DOHH2 (cell line): ENCODE data around the gene RPS14.
"Not testable (repeated sequence)": the region's sequence is repeated elsewhere in the genome, so short reads cannot be mapped to it uniquely, and the experiment has no call there.

Source experiments
- H3F3A ChIP-seq: fragments of 200-600 bp; sonication (generic), shearing (Covaris generic); 2 replicates; pipeline ENCODE4 v1.6.0; 2016; ENCODE audit warnings: antibody characterized with exemption, mild to moderate bottlenecking; ENCODE audit not compliant: control insufficient read depth, insufficient read depth
- H3K27ac ChIP-seq: fragments of 200-600 bp; sonication (generic); 2 replicates; pipeline ENCODE4 v1.5.1; 2014; ENCODE audit warnings: low read depth, mild to moderate bottlenecking, low read length, moderate library complexity
- H3K27me3 ChIP-seq: fragments of 200-600 bp; sonication (generic); 2 replicates; pipeline ENCODE4 v1.6.1; 2014; ENCODE audit warnings: mild to moderate bottlenecking, low read length, mixed read lengths; ENCODE audit not compliant: control insufficient read depth
- H3K36me3 ChIP-seq: fragments of 200-600 bp; sonication (generic); 2 replicates; pipeline ENCODE4 v1.6.1; 2014; ENCODE audit warnings: mild to moderate bottlenecking, low read length, moderate library complexity, mixed read lengths; ENCODE audit not compliant: control insufficient read depth
- H3K4me1 ChIP-seq: fragments of 200-600 bp; sonication (generic); 2 replicates; pipeline ENCODE4 v1.6.1; 2014; ENCODE audit warnings: mild to moderate bottlenecking, low read length, mixed read lengths; ENCODE audit not compliant: control insufficient read depth
- H3K4me2 ChIP-seq: fragments of 200-600 bp; sonication (generic); 2 replicates; pipeline ENCODE4 v1.6.0; 2014; ENCODE audit warnings: mild to moderate bottlenecking, low read length, moderate library complexity
- H3K4me3 ChIP-seq: fragments of 200-600 bp; sonication (generic); 2 replicates; pipeline ENCODE4 v1.5.1; 2014; ENCODE audit warnings: mild to moderate bottlenecking, low read length, mixed read lengths
- H3K79me2 ChIP-seq: fragments of 200-600 bp; sonication (generic); 2 replicates; pipeline ENCODE4 v1.6.1; 2014; ENCODE audit warnings: mild to moderate bottlenecking, low read length, mixed read lengths; ENCODE audit not compliant: control insufficient read depth
- H3K9me2 ChIP-seq: fragments of 200-600 bp; sonication (generic); replicated peaks from 2 replicates; pipeline ENCODE4 v1.6.1; 2014; ENCODE audit warnings: mild to moderate bottlenecking, low read length, mixed read lengths; ENCODE audit not compliant: control insufficient read depth
- H3K9me3 ChIP-seq: fragments of 200-600 bp; sonication (generic); 2 replicates; pipeline ENCODE4 v1.6.1; 2014; ENCODE audit warnings: antibody characterized with exemption, low read length, mixed read lengths; ENCODE audit not compliant: control insufficient read depth, insufficient read depth
- H4K20me1 ChIP-seq: fragments of 200-600 bp; sonication (generic); 2 replicates; pipeline ENCODE4 v1.6.0; 2014; ENCODE audit warnings: low read depth, mild to moderate bottlenecking, antibody characterized with exemption, low read length, moderate library complexity; ENCODE audit not compliant: control insufficient read depth, insufficient read depth
- EZH2phosphoT487 ChIP-seq: fragments of 200-600 bp; sonication (generic); IDR thresholded peaks from 2 replicates; pipeline ENCODE4 v1.6.1; 2017; ENCODE audit warnings: borderline replicate concordance, mild to moderate bottlenecking, antibody characterized with exemption, low read length, moderate library complexity, mixed read lengths
- TF ChIP-seq, protein P1 (sequence below): fragments of 200-600 bp; sonication (generic); IDR thresholded peaks from one replicate; pipeline ENCODE4 v1.5.1; 2014; ENCODE audit warnings: antibody characterized with exemption, mild to moderate bottlenecking, low read depth, low read length; ENCODE audit not compliant: poor library complexity, severe bottlenecking

The RPS14 gene

DNA sequence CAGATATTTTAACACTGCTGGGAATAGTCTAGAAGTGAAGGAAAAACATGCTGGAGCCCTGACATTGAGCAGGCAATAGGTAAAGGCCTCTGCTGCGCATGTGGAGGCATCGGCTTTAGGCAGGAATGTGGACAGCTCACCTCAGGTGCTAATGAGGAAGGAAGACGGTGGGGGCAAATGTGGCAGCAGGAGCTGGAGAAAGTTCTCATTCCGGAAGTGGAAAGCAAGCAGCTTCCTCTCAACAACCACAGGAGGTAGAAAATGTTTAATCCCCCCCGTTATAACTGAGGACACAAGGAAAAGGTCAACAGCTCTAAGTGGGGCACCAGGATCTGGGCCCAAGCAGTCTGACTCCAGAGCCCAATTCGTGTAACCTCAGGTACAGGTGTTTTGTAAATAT, 7.6 kb upstream of the RPS14 start:
- Histone ChIP-seq H3K79me2 (no peaks in the 10 kb centered on the region), H3K9me3 (no peaks in the 10 kb centered on the region), H3K4me2 (peak overlapping the region; percentile 69), H4K20me1 (no peaks in the 10 kb centered on the region), H3K36me3 (no peaks in the 10 kb centered on the region), H3K27ac (peak overlapping the region; percentile 67), H3K4me3 (peak overlapping the region; percentile 62), H3K4me1 (peaks cover 80% of the 10 kb centered on the region), H3K9me2 (no peaks in the 10 kb centered on the region), H3F3A (peaks cover 15% of the 10 kb centered on the region), H3K27me3 (no peaks in the 10 kb centered on the region)
- TF ChIP-seq, protein P1, sequence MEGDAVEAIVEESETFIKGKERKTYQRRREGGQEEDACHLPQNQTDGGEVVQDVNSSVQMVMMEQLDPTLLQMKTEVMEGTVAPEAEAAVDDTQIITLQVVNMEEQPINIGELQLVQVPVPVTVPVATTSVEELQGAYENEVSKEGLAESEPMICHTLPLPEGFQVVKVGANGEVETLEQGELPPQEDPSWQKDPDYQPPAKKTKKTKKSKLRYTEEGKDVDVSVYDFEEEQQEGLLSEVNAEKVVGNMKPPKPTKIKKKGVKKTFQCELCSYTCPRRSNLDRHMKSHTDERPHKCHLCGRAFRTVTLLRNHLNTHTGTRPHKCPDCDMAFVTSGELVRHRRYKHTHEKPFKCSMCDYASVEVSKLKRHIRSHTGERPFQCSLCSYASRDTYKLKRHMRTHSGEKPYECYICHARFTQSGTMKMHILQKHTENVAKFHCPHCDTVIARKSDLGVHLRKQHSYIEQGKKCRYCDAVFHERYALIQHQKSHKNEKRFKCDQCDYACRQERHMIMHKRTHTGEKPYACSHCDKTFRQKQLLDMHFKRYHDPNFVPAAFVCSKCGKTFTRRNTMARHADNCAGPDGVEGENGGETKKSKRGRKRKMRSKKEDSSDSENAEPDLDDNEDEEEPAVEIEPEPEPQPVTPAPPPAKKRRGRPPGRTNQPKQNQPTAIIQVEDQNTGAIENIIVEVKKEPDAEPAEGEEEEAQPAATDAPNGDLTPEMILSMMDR = no peak
- no peak for TF ChIP-seq EZH2phosphoT487

DNA sequence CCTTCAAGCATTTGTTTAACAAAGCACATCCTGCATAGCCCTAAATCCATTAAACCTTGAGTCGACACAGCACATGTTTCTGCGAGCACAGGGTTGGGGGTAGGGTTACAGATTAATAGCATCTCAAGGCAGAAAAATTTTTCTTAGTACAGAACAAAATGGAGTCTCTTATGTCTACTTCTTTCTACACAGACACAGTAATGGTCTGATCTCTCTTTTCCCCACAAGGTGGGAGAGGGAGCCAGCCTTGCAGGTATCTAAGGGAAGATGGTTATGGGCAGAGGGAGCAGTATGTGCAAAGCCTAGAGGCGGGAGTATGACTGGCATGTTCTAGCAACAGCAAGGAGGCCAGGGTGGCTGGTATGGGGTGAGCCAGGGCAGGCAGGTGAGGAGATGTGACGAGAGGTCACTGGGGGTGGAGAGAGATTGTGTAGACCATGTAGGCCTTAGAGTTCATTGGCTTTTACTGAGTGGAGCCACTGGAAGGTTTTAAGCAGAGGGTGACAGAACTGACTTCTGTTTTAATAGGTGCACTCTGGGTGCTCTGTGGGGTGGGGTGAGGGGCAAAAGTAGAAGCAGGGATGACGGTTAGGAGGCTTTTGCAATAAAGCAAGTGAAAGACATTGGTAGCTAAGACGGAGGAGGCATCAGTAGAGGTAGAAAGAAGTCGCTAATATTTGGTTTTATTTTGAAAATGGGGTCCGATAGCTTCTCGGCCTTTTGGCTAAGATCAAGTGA, 5.1 kb upstream of the RPS14 start:
- H3K9me2 ChIP-seq = no peaks in the 10 kb centered on the region
- peaks cover under 1% of the 10 kb centered on the region; the same call in 1 of the 2 replicates for H3K79me2 ChIP-seq
- no peaks in the 10 kb centered on the region for H3K27me3 ChIP-seq
- H3K36me3 ChIP-seq = no peaks in the 10 kb centered on the region; the same call in 1 of the 2 replicates
- 0 out of 2 replicates have a peak overlapping the region, but pooled peaks have one; percentile 22 for H3K4me3 ChIP-seq
- no peaks in the 10 kb centered on the region for H3K9me3 ChIP-seq
- peaks cover 61% of the 10 kb centered on the region for H3K4me1 ChIP-seq
- H3K4me2 ChIP-seq = peak overlapping the region; percentile 48
- peak overlapping the region; percentile 50 for H3K27ac ChIP-seq
- H3F3A ChIP-seq = peaks cover 13% of the 10 kb centered on the region
- TF ChIP-seq EZH2phosphoT487 = no peak
- TF ChIP-seq, protein P1 = no peak
- H4K20me1 ChIP-seq = no peaks in the 10 kb centered on the region

DNA sequence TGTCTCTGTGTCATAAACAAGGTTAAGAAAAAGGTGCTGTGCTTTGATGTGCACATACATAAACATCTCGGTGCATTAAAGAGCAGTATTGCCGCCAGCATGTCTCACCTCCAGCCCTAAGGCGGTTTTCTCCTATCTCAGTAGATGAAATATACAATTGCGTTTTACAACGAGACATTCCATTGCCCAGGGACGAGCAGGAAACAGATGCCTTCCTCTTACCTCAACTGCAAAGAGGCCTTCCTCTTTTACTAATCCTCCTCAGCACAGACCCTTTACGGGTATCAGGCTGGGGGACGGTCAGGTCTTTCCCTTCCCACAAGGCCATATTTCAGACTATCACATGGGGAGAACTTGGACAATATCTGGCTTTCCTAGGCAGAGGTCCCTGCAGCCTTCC, 4.5 kb upstream of the RPS14 start:
- not testable (repeated sequence) for H3K9me2 ChIP-seq, H3K9me3 ChIP-seq, H4K20me1 ChIP-seq, H3K79me2 ChIP-seq, H3K36me3 ChIP-seq, H3K27me3 ChIP-seq
- H3K4me2 ChIP-seq = peak overlapping the region; percentile 48
- peak overlapping the region; percentile 50 for H3K27ac ChIP-seq
- peaks cover 55% of the 10 kb centered on the region for H3K4me1 ChIP-seq
- peaks cover 15% of the 10 kb centered on the region for H3F3A ChIP-seq
- H3K4me3 ChIP-seq = 0 out of 2 replicates have a peak overlapping the region, but pooled peaks have one; percentile 20

DNA sequence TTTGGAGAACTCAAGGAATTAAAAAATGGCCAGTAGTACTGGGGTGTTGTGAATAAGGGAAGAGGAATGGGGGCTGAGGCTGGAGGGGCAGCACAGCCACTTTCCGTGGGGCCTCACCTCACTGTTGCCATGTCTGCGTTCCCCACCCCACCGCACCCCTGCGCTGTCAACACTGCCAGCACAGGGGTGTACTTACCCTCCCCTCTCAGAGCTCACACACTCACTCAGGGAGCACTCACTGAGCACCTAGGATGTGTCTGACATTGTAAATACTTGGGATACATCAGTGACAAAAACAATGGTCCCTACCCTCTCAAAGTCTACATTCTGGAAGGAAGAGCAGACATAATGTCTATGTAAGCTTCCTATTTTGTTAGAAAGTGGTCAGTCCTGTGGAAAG, 3.4 kb upstream of the RPS14 start:
- TF ChIP-seq, protein P1 = no peak
- no peak for TF ChIP-seq EZH2phosphoT487
- Histone ChIP-seq H3K27me3 (no peaks in the 10 kb centered on the region), H3K4me1 (peaks cover 53% of the 10 kb centered on the region), H3K36me3 (peaks cover 16% of the 10 kb centered on the region), H3F3A (peaks cover 26% of the 10 kb centered on the region), H3K27ac (no peak overlapping the region), H3K4me3 (no peak overlapping the region), H3K4me2 (no peak overlapping the region), H3K9me2 (no peaks in the 10 kb centered on the region), H3K9me3 (no peaks in the 10 kb centered on the region), H3K79me2 (peaks cover 18% of the 10 kb centered on the region), H4K20me1 (peaks cover 12% of the 10 kb centered on the region)
